Right cardiac atrium (tissue), 5 donors: ENCODE data around the gene ROBO1. TPM values are rescaled to one million over a fixed set of nuclear protein-coding genes. Genes with fewer than 3 reads are reported as not detected.
"Not testable (repeated sequence)": the region's sequence is repeated elsewhere in the genome, so short reads cannot be mapped to it uniquely, and the experiment has no call there.

Experiments
- ATAC-seq, 2 donors: fragments of 200-7000 bp; cut with Tn5 transposase; one replicate each; pipeline versions ENCODE4 v1.8.0 to v1.9.1; 2020; ENCODE audit warnings: moderate library complexity in 2 of 2, mild to moderate bottlenecking in 1 of 2
- DNase-seq, 3 donors: peaks; one replicate each; pipeline ENCODE4 v3.0.0-alpha.2; 2020
- H3K27ac ChIP-seq: one replicate; pipeline ENCODE4 v1.5.1; 2013; ENCODE audit warnings: mild to moderate bottlenecking, low read length, control low read depth, moderate library complexity
- H3K27me3 ChIP-seq: one replicate; pipeline ENCODE4 v1.6.1; 2013; ENCODE audit not compliant: control insufficient read depth, insufficient read depth
- H3K4me1 ChIP-seq: one replicate; pipeline ENCODE4 v1.6.1; 2013; ENCODE audit warnings: low read length; ENCODE audit not compliant: control insufficient read depth, insufficient read depth
- H3K4me3 ChIP-seq: one replicate; pipeline ENCODE4 v1.5.1; 2013; ENCODE audit warnings: low read length, control low read depth
- H3K9me3 ChIP-seq: one replicate; pipeline ENCODE4 v1.6.1; 2013; ENCODE audit warnings: low read length; ENCODE audit not compliant: control insufficient read depth
- WGBS: extraction: QIAGEN DNeasy Blood & Tissue Kit; methylation state at CpG from one replicate; pipeline ENCODE4 v1.1.7; 2013; 5-methylcytosine and 5-hydroxymethylcytosine counted together
- intact Hi-C, 4 donors: fragments of 100-400 bp; cut with DNase I; formaldehyde crosslinking; loops; one replicate each; pipeline versions ENCODE4 v1.11.0 to v1.14.0; 2022 to 2023
- polyA plus RNA-seq: library from polyadenylated mRNA; stranded (reverse); fragments of 200-250 nt; gene quantifications from one replicate; pipeline ENCODE4 v1.2.3, GENCODE V29; 2013
- total RNA-seq, 4 donors: library from RNA; stranded (reverse); fragmentation: NEBNext Ultra II Directional; extraction: Animal tissue kit (Norgen Biotek cat#: 25700); gene quantifications; one replicate each; pipeline ENCODE4 v1.2.1, GENCODE V29; 2021
- donor health status: healthy with polysubstance abuse.
- donor health status: DM: no; HTN: yes; CAD: no.
- donor health status: DM: no; HTN: no; CAD: no.
- donor health status: DM: no; HTN: yes; CAD: no; lungs with severe emphysema.
- donor health status: DM: yes; HTN: yes; CAD: no.

Gene ROBO1
- total and polyA plus RNA-seq, 5 donors, result 5.5 to 16.2 (median 13.5) TPM

GRCh38 chr3:79199966-79200365 lies 567.8 kb downstream of the ROBO1 start:
- ATAC-seq (no peak), DNase-seq (no peak)
- Histone ChIP-seq H3K4me3 (no peak overlapping the region), H3K27ac (no peak overlapping the region), H3K27me3 (no peaks in the 10 kb centered on the region), H3K9me3 (no peaks in the 10 kb centered on the region), H3K4me1 (no peaks in the 10 kb centered on the region)
- WGBS, result 79% methylated on average over 1 of the region's 1 CpG
- intact Hi-C loops, result no loop called here

GRCh38 chr3:79187426-79187825 lies 580.4 kb downstream of the ROBO1 start:
- Histone ChIP-seq H3K27ac (no peak overlapping the region), H3K27me3 (no peaks in the 10 kb centered on the region), H3K4me3 (no peak overlapping the region), H3K9me3 (no peaks in the 10 kb centered on the region), H3K4me1 (no peaks in the 10 kb centered on the region)
- 47% methylated on average over 5 of the region's 5 CpGs for WGBS
- ATAC-seq (no peak), DNase-seq (no peak)
- intact Hi-C loops, result no loop called here

GRCh38 chr3:79184251-79184650 lies 583.5 kb downstream of the ROBO1 start:
- no peak for ATAC-seq
- WGBS, result 41% methylated on average over 3 of the region's 3 CpGs

GRCh38 chr3:79183496-79183895 lies 584.3 kb downstream of the ROBO1 start:
- Histone ChIP-seq H3K27ac (no peak overlapping the region), H3K27me3 (no peaks in the 10 kb centered on the region), H3K4me3 (no peak overlapping the region), H3K4me1 (no peaks in the 10 kb centered on the region), H3K9me3 (no peaks in the 10 kb centered on the region)
- WGBS, result 68% methylated on average over 1 of the region's 1 CpG
- no peak for ATAC-seq
- DNase-seq, result no peak
- intact Hi-C loops, result no loop called here

More at GRCh38 chr3:79184251-79184650, 583.5 kb downstream of the ROBO1 start:
- intact Hi-C loops, result no loop called here
- H3K4me1 ChIP-seq, result no peaks in the 10 kb centered on the region
- H3K9me3 ChIP-seq, result no peaks in the 10 kb centered on the region
- H3K27me3 ChIP-seq, result no peaks in the 10 kb centered on the region
- H3K27ac ChIP-seq, result no peak overlapping the region
- DNase-seq, result no peak
- H3K4me3 ChIP-seq, result no peak overlapping the region

GRCh38 chr3:79178471-79179180 lies 589.2 kb downstream of the ROBO1 start:
- Histone ChIP-seq H3K4me3 (no peak overlapping the region), H3K27ac (no peak overlapping the region), H3K27me3 (no peaks in the 10 kb centered on the region), H3K9me3 (no peaks in the 10 kb centered on the region), H3K4me1 (no peaks in the 10 kb centered on the region)
- intact Hi-C loops, result no loop called here
- WGBS, result 64% methylated on average over 5 of the region's 5 CpGs
- no peak for ATAC-seq
- no peak for DNase-seq

- peak in 1 of 3 donors; percentile 27 for DNase-seq
- Histone ChIP-seq H3K4me3 (no peak overlapping the region), H3K27ac (no peak overlapping the region), H3K27me3 (no peaks in the 10 kb centered on the region), H3K9me3 (no peaks in the 10 kb centered on the region), H3K4me1 (no peaks in the 10 kb centered on the region)
- WGBS, result 35% methylated on average over 1 of the region's 1 CpG
- no peak for ATAC-seq
- intact Hi-C loops, result no loop called here
Measured at GRCh38 chr3:79175870-79176269, 591.9 kb downstream of the ROBO1 start.

GRCh38 chr3:79173259-79173658 lies 594.5 kb downstream of the ROBO1 start:
- H3K4me3 ChIP-seq, H3K9me3 ChIP-seq, H3K4me1 ChIP-seq, ATAC-seq, H3K27ac ChIP-seq, H3K27me3 ChIP-seq, intact Hi-C loops: not testable (repeated sequence)
- 96% methylated on average over 21 of the region's 21 CpGs for WGBS
- peak in 2 of 3 donors; percentile 12 to 57 for DNase-seq

- ATAC-seq (no peak), DNase-seq (no peak)
- no peaks in the 10 kb centered on the region for H3K27me3 ChIP-seq
- no peak overlapping the region for H3K27ac ChIP-seq
- no peaks in the 10 kb centered on the region for H3K4me1 ChIP-seq
- 38% methylated on average over 1 of the region's 1 CpG for WGBS
- no peaks in the 10 kb centered on the region for H3K9me3 ChIP-seq
- intact Hi-C loops, result no loop called here
- H3K4me3 ChIP-seq, result no peak overlapping the region
Measured at GRCh38 chr3:79172241-79172640, 595.6 kb downstream of the ROBO1 start.

- no peak for DNase-seq
- Histone ChIP-seq H3K27ac (no peak overlapping the region), H3K9me3 (no peaks in the 10 kb centered on the region), H3K4me1 (no peaks in the 10 kb centered on the region), H3K4me3 (no peak overlapping the region), H3K27me3 (no peaks in the 10 kb centered on the region)
- ATAC-seq, result no peak
- 93% methylated on average over 1 of the region's 1 CpG for WGBS
- intact Hi-C loops, result no loop called here
Measured at GRCh38 chr3:79170021-79170420, 597.8 kb downstream of the ROBO1 start.

- DNase-seq, result peak in 1 of 3 donors; percentile 6
- no peak overlapping the region for H3K4me3 ChIP-seq
- intact Hi-C loops, result no loop called here
- ATAC-seq, result peak; percentile 51 to 78
- no peaks in the 10 kb centered on the region for H3K27me3 ChIP-seq
- H3K27ac ChIP-seq, result no peak overlapping the region
- 40% methylated on average over 5 of the region's 5 CpGs for WGBS
- no peaks in the 10 kb centered on the region for H3K4me1 ChIP-seq
- H3K9me3 ChIP-seq, result no peaks in the 10 kb centered on the region
Measured at GRCh38 chr3:79167651-79168416, 600.0 kb downstream of the ROBO1 start.

- no peak overlapping the region for H3K4me3 ChIP-seq
- no peaks in the 10 kb centered on the region for H3K9me3 ChIP-seq
- 56% methylated on average over 2 of the region's 2 CpGs for WGBS
- H3K27me3 ChIP-seq, result no peaks in the 10 kb centered on the region
- DNase-seq (no peak), ATAC-seq (no peak)
- H3K27ac ChIP-seq, result no peak overlapping the region
- intact Hi-C loops, result no loop called here
- H3K4me1 ChIP-seq, result no peaks in the 10 kb centered on the region
Measured at GRCh38 chr3:79162653-79163052, 605.1 kb downstream of the ROBO1 start.
